GM12878 (cell line): ENCODE measurements around the gene RAD9A. TPM values are rescaled to one million over a fixed set of nuclear protein-coding genes. Genes with fewer than 3 reads are reported as not detected.

ENCODE experiments used
- CBFB ChIP-seq: IDR thresholded peaks from 2 replicates; pipeline ENCODE4 v1.6.1; 2016; ENCODE audit warnings: antibody characterized with exemption, low read depth
- CBX3 ChIP-seq: fragments of 200-600 bp; sonication (generic); IDR thresholded peaks from 2 replicates; pipeline ENCODE4 v1.6.1; 2016; ENCODE audit warnings: low read depth, borderline replicate concordance
- DPF2 ChIP-seq: fragments of 450-650 bp; IDR thresholded peaks from 2 replicates; pipeline ENCODE4 v1.6.1; 2017; ENCODE audit warnings: mild to moderate bottlenecking
- GABPA ChIP-seq: IDR thresholded peaks from 2 replicates; pipeline ENCODE4 v1.6.1; 2014; ENCODE audit warnings: antibody characterized with exemption, low read depth, mild to moderate bottlenecking, inconsistent platforms
- JUNB ChIP-seq: IDR thresholded peaks from 2 replicates; pipeline ENCODE4 v1.6.1; 2016; ENCODE audit warnings: antibody characterized with exemption, mild to moderate bottlenecking
- MEF2A ChIP-seq: IDR thresholded peaks from 2 replicates; pipeline ENCODE4 v1.6.1; 2011; ENCODE audit warnings: low read depth, mild to moderate bottlenecking, low read length, moderate library complexity; ENCODE audit not compliant: insufficient read depth
- NFXL1 ChIP-seq: fragments of 450-650 bp; IDR thresholded peaks from 2 replicates; pipeline ENCODE4 v1.6.1; 2017; ENCODE audit warnings: antibody characterized with exemption, mild to moderate bottlenecking, borderline replicate concordance
- NFYA ChIP-seq: IDR thresholded peaks from 2 replicates; pipeline ENCODE4 v1.6.1; 2011; ENCODE audit warnings: low read depth, mild to moderate bottlenecking, low read length, improper control_type of control experiment, borderline replicate concordance
- STAT3 ChIP-seq: IDR thresholded peaks from 2 replicates; pipeline ENCODE4 v1.6.1; 2011; ENCODE audit warnings: low read depth, low read length, improper control_type of control experiment
- ZSCAN29 ChIP-seq: fragments of 450-650 bp; IDR thresholded peaks from 2 replicates; pipeline ENCODE4 v1.6.1; 2017; ENCODE audit warnings: mild to moderate bottlenecking, moderate library complexity
- polyA plus RNA-seq, 11 experiments: library from polyadenylated mRNA; depleted of rRNA in 4 of 11; unstranded in 6 of 11; stranded (reverse) in 5 of 11; fragments of >200 nt; fragmentation: Nextera tagmentation in 4 of 11; fragmentation: Illumina TruSeq in 1 of 11; extraction: Ambion mirVana in 4 of 11; extraction: Trizol in 1 of 11; gene quantifications; 1 replicate in 1 of 11; 2 replicates in 10 of 11; pipeline versions ENCODE4 v1.2.1 to v1.2.3, GENCODE V29; 2011 to 2016; ENCODE audit warnings: inconsistent platforms in 2 of 11, missing spikeins in 2 of 11, low read depth in 1 of 11
- total RNA-seq, 4 experiments: library from RNA; depleted of rRNA in 3 of 4; stranded (reverse); fragments of >200 nt in 3 of 4; fragmentation: Illumina TruSeq in 1 of 4; extraction: Trizol in 1 of 4; gene quantifications; 2 replicates each; pipeline versions ENCODE4 v1.2.1 to v1.2.3, GENCODE V29; 2013 to 2021
- TF ChIP-seq, protein P1 (sequence below): IDR thresholded peaks from 2 replicates; pipeline ENCODE4 v1.6.1; 2011; ENCODE audit warnings: mild to moderate bottlenecking, low read depth, low read length, moderate library complexity; ENCODE audit not compliant: insufficient replicate concordance
- TF ChIP-seq, protein P2 (sequence below): IDR thresholded peaks from 2 replicates; pipeline ENCODE4 v1.6.1; 2011; ENCODE audit warnings: low read depth, low read length, improper control_type of control experiment, borderline replicate concordance
- TF ChIP-seq, protein P3 (sequence below): fragments of 450-650 bp; conservative IDR thresholded peaks from 2 replicates; pipeline ENCODE4 v1.6.1; 2017; ENCODE audit warnings: mild to moderate bottlenecking, moderate library complexity
- TF ChIP-seq, protein P4 (sequence below): fragments of 450-650 bp; IDR thresholded peaks from 2 replicates; pipeline ENCODE4 v1.6.1; 2017; ENCODE audit warnings: mild to moderate bottlenecking, low read depth, inconsistent platforms; ENCODE audit not compliant: poor library complexity, severe bottlenecking

Gene RAD9A
- total and polyA plus RNA-seq, 10 of the 15 experiments (the other 5 are each of a cell fraction or from before 2014, with no cell fraction given), result 1.1 to 36.2 (median 19.8) TPM

DNA sequence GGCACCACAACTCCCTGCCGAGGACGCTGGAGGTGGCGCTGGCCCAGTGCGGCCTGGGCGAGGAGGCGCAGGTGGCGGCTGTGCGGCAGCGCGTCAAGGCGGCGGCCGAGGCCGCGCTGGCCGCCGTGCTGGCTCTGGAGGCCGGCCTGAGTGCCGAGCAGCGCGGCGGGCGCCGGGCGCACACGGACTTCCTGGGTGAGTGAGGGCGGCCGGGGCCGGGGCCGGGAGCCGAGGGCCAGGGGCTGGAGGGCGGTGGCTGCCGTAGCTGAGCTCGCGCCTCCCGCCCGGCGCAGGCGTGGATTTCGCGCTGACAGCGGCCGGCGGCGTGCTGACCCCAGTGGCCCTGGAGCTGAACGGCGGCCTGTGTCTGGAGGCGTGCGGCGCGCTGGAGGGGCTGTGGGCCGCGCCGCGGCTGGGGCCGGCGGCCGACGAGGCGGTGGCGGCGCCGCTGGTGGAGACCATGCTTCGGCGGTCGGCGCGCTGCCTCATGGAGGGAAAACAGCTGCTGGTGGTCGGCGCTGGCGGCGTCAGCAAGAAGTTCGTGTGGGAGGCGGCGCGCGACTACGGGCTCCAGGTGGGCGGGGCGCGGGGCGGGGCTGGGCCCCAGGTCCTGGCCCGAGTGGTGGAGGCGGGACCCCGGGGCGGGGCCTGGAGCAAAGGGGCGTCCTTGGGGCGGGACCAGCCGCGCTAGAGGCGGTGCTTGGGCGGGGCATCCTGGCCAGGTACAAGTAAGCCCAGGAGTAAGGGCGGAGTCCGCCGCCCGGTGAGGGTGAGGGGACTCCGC, 29.1 kb downstream of the RAD9A start (continued):
- TF ChIP-seq CBFB (no peak), DPF2 (peak; percentile 90), GABPA (no peak), NFXL1 (0 out of 2 replicates have a peak, but pooled peaks have one; percentile 70), STAT3 (no peak), MEF2A (no peak), CBX3 (no peak), JUNB (no peak), NFYA (no peak), ZSCAN29 (no peak; the same call in 1 of the 2 replicates)
- TF ChIP-seq, protein P1, sequence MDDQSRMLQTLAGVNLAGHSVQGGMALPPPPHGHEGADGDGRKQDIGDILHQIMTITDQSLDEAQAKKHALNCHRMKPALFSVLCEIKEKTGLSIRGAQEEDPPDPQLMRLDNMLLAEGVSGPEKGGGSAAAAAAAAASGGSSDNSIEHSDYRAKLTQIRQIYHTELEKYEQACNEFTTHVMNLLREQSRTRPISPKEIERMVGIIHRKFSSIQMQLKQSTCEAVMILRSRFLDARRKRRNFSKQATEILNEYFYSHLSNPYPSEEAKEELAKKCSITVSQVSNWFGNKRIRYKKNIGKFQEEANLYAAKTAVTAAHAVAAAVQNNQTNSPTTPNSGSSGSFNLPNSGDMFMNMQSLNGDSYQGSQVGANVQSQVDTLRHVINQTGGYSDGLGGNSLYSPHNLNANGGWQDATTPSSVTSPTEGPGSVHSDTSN, result peak; percentile 74
- TF ChIP-seq, protein P2, sequence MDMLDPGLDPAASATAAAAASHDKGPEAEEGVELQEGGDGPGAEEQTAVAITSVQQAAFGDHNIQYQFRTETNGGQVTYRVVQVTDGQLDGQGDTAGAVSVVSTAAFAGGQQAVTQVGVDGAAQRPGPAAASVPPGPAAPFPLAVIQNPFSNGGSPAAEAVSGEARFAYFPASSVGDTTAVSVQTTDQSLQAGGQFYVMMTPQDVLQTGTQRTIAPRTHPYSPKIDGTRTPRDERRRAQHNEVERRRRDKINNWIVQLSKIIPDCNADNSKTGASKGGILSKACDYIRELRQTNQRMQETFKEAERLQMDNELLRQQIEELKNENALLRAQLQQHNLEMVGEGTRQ, result no peak
- TF ChIP-seq, protein P3, sequence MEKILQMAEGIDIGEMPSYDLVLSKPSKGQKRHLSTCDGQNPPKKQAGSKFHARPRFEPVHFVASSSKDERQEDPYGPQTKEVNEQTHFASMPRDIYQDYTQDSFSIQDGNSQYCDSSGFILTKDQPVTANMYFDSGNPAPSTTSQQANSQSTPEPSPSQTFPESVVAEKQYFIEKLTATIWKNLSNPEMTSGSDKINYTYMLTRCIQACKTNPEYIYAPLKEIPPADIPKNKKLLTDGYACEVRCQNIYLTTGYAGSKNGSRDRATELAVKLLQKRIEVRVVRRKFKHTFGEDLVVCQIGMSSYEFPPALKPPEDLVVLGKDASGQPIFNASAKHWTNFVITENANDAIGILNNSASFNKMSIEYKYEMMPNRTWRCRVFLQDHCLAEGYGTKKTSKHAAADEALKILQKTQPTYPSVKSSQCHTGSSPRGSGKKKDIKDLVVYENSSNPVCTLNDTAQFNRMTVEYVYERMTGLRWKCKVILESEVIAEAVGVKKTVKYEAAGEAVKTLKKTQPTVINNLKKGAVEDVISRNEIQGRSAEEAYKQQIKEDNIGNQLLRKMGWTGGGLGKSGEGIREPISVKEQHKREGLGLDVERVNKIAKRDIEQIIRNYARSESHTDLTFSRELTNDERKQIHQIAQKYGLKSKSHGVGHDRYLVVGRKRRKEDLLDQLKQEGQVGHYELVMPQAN, result peak; percentile 88
- TF ChIP-seq, protein P4, sequence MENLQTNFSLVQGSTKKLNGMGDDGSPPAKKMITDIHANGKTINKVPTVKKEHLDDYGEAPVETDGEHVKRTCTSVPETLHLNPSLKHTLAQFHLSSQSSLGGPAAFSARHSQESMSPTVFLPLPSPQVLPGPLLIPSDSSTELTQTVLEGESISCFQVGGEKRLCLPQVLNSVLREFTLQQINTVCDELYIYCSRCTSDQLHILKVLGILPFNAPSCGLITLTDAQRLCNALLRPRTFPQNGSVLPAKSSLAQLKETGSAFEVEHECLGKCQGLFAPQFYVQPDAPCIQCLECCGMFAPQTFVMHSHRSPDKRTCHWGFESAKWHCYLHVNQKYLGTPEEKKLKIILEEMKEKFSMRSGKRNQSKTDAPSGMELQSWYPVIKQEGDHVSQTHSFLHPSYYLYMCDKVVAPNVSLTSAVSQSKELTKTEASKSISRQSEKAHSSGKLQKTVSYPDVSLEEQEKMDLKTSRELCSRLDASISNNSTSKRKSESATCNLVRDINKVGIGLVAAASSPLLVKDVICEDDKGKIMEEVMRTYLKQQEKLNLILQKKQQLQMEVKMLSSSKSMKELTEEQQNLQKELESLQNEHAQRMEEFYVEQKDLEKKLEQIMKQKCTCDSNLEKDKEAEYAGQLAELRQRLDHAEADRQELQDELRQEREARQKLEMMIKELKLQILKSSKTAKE, result no peak
- TF ChIP-seq, all 136 proteins: peak for 25
